ENCODE measurements around the gene SOX8.

The SOX8 gene

GRCh38 chr16:974611-975261 is 6.8 kb upstream of the SOX8 start:
- DNase-seq, result no peak

- DNase-seq, result no peak
Measured at GRCh38 chr16:975291-975690, 6.3 kb upstream of the SOX8 start.

- DNase-seq, result no peak
Measured at GRCh38 chr16:976389-976931, 5.1 kb upstream of the SOX8 start.

GRCh38 chr16:977081-977701 is 4.4 kb upstream of the SOX8 start:
- no peak for DNase-seq

GRCh38 chr16:977896-978295 is 3.7 kb upstream of the SOX8 start:
- no peak for DNase-seq

- DNase-seq, result no peak
Measured at GRCh38 chr16:978403-978802, 3.2 kb upstream of the SOX8 start.

- DNase-seq, result no peak
Measured at GRCh38 chr16:979147-979546, 2.4 kb upstream of the SOX8 start.

GRCh38 chr16:979859-980594 is 1.5 kb upstream of the SOX8 start:
- no peak for DNase-seq

GRCh38 chr16:980595-980854 is 1.0 kb upstream of the SOX8 start:
- DNase-seq, result no peak

- DNase-seq, result no peak
Measured at GRCh38 chr16:982145-983043, 824 bp downstream of the SOX8 start.

- no peak for DNase-seq
Measured at GRCh38 chr16:983044-984030, 1.8 kb downstream of the SOX8 start.

GRCh38 chr16:984121-984694 is 2.6 kb downstream of the SOX8 start:
- no peak for DNase-seq

- no peak for DNase-seq
Measured at GRCh38 chr16:984736-985636, 3.4 kb downstream of the SOX8 start.

GRCh38 chr16:985646-986400 is 4.3 kb downstream of the SOX8 start:
- DNase-seq, result no peak

- DNase-seq, result no peak
Measured at GRCh38 chr16:986411-986810, 4.8 kb downstream of the SOX8 start.

- DNase-seq, result no peak
Measured at GRCh38 chr16:986925-987582, 5.5 kb downstream of the SOX8 start.

GRCh38 chr16:987906-988305 is 6.3 kb downstream of the SOX8 start:
- DNase-seq, result no peak

- no peak for DNase-seq
Measured at GRCh38 chr16:988471-989353, 7.1 kb downstream of the SOX8 start.

All from CD4-positive, alpha-beta T cell treated with Interleukin-12 subunit alpha and Interleukin-12 subunit beta, for 1 hour (primary cell).